H1 (cell line): ENCODE results near the gene NOC4L. TPM values are rescaled to one million over a fixed set of nuclear protein-coding genes. Genes with fewer than 3 reads are reported as not detected.

Experiments used
- CHD7 ChIP-seq: fragments of 300-600 bp; sonication (generic); IDR thresholded peaks from 2 replicates; pipeline ENCODE4 v1.7.1; 2012; ENCODE audit warnings: low read length, moderate library complexity, mild to moderate bottlenecking, inconsistent platforms; ENCODE audit not compliant: insufficient replicate concordance
- E2F6 ChIP-seq: IDR thresholded peaks from 2 replicates; pipeline ENCODE4 v1.6.1; 2012; ENCODE audit warnings: inconsistent platforms
- EP300 ChIP-seq, 2 experiments: IDR thresholded peaks; 1 replicate in 1 of 2; 2 replicates in 1 of 2; pipeline ENCODE4 v1.6.1; 2011 to 2012; ENCODE audit warnings: low read depth in 2 of 2, low read length in 2 of 2, mild to moderate bottlenecking in 2 of 2, borderline replicate concordance in 1 of 2, inconsistent platforms in 1 of 2, moderate library complexity in 1 of 2
- POLR2A ChIP-seq, 2 experiments: IDR thresholded peaks; 1 replicate in 1 of 2; 2 replicates in 1 of 2; pipeline ENCODE4 v1.6.1; 2011; ENCODE audit warnings: low read depth in 2 of 2, low read length in 2 of 2, mild to moderate bottlenecking in 2 of 2; ENCODE audit errors: control extremely low read depth in 1 of 2
- RAD21 ChIP-seq, 2 experiments: IDR thresholded peaks in 1 of 2; conservative IDR thresholded peaks in 1 of 2; 2 replicates each; pipeline ENCODE4 v1.6.1; 2011; ENCODE audit warnings: low read depth in 2 of 2, low read length in 2 of 2, improper control_type of control experiment in 1 of 2, inconsistent platforms in 1 of 2, mild to moderate bottlenecking in 1 of 2, moderate library complexity in 1 of 2
- RBBP5 ChIP-seq: IDR thresholded peaks from 2 replicates; pipeline ENCODE4 v1.7.1; 2012; ENCODE audit warnings: low read depth, mild to moderate bottlenecking, inconsistent platforms, low read length, moderate library complexity, borderline replicate concordance
- SIX5 ChIP-seq: IDR thresholded peaks from 2 replicates; pipeline ENCODE4 v1.6.1; 2011; ENCODE audit warnings: mild to moderate bottlenecking, low read depth, low read length
- USF2 ChIP-seq: IDR thresholded peaks from 2 replicates; pipeline ENCODE4 v1.6.1; 2011; ENCODE audit warnings: low read length, improper control_type of control experiment
- polyA plus RNA-seq, 7 experiments: library from polyadenylated mRNA; depleted of rRNA in 3 of 7; stranded (reverse) in 5 of 7; unstranded in 2 of 7; fragments of >200 nt in 5 of 7; fragments of 200-250 nt in 2 of 7; gene quantifications; 1 replicate in 5 of 7; 2 replicates in 1 of 7; 4 replicates in 1 of 7; pipeline versions ENCODE4 v1.2.1 to v1.2.3, GENCODE V29; 2011 to 2013; ENCODE audit warnings: missing spikeins in 2 of 7, mixed read lengths in 2 of 7
- total RNA-seq: library from RNA; stranded (reverse); fragmentation: NEBNext Ultra II Directional; extraction: Animal tissue kit (Norgen Biotek cat#: 25700); gene quantifications from 2 replicates; pipeline ENCODE4 v1.2.1, GENCODE V29; 2021

Gene NOC4L
- total and polyA plus RNA-seq, 2 of the 8 experiments (the other 6 are each of a cell fraction or from before 2014, with no cell fraction given): 26.8 to 40.3 TPM

GRCh38 chr12:132121283-132121682 is 23.0 kb upstream of the NOC4L start (continued):
- TF ChIP-seq EP300 (IDR thresholded peaks at IDR 0.05; ENCODE audit: borderline replicate concordance in 1 of 2, low read depth in 2 of 2, low read length in 2 of 2) (no peak), RAD21 (IDR thresholded peaks at IDR 0.05 in 1 of 2, conservative IDR thresholded peaks at IDR 0.05 in 1 of 2; ENCODE audit: low read depth in 2 of 2, low read length in 2 of 2) (no peak), USF2 (no peak), RBBP5 (no peak), POLR2A (IDR thresholded peaks at IDR 0.05; ENCODE audit: control extremely low read depth in 1 of 2, low read depth in 2 of 2, low read length in 2 of 2) (no peak), CHD7 (no peak), SIX5 (no peak), E2F6 (no peak)
- TF ChIP-seq, all 59 proteins: peak for 0
